ENCODE data around the gene NETO2.

GRCh38 chr16:47069313-47069712, 74.4 kb downstream of the NETO2 start:
- TF ChIP-seq EZH2 (IDR thresholded peaks at IDR 0.05; ENCODE audit: insufficient read depth, poor library complexity, severe bottlenecking) (no peak), EZH2phosphoT487 (IDR thresholded peaks at IDR 0.05; ENCODE audit: insufficient read depth, low read depth) (no peak)

All from GM23248 (cell line).